Hepatocyte (in vitro differentiated cells): ENCODE measurements around the gene RAB6A.

ENCODE experiments used
- EZH2 ChIP-seq: fragments of 200-600 bp; sonication (generic); IDR thresholded peaks from 2 replicates; pipeline ENCODE4 v1.6.1; 2016; ENCODE audit warnings: antibody characterized with exemption, mild to moderate bottlenecking, borderline replicate concordance
- TF ChIP-seq, protein P1 (sequence below): fragments of 200-600 bp; sonication (generic); IDR thresholded peaks from 2 replicates; pipeline ENCODE4 v1.5.1; 2016; ENCODE audit warnings: antibody characterized with exemption, mild to moderate bottlenecking; ENCODE audit not compliant: poor library complexity

DNA sequence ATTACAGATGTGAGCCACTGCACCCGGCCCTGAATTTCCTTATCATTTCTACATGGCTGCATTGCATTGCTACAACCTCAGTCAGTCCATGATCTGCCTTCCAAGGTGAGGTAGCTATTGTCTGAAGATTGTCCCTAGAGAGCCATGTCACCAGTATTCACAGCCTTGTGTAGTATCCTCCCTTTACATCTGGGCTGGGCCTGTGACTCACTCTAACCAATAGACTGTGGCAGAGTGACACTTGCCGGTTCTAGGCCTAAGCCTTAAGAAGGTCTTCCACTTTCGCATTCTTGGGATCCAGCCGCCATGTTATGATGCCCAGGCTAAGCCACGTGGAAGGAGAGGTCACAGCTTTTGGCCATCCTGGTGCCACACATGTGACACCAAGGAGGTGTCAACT is 124.6 kb downstream of the RAB6A start:
- TF ChIP-seq EZH2 = no peak
- TF ChIP-seq, protein P1, sequence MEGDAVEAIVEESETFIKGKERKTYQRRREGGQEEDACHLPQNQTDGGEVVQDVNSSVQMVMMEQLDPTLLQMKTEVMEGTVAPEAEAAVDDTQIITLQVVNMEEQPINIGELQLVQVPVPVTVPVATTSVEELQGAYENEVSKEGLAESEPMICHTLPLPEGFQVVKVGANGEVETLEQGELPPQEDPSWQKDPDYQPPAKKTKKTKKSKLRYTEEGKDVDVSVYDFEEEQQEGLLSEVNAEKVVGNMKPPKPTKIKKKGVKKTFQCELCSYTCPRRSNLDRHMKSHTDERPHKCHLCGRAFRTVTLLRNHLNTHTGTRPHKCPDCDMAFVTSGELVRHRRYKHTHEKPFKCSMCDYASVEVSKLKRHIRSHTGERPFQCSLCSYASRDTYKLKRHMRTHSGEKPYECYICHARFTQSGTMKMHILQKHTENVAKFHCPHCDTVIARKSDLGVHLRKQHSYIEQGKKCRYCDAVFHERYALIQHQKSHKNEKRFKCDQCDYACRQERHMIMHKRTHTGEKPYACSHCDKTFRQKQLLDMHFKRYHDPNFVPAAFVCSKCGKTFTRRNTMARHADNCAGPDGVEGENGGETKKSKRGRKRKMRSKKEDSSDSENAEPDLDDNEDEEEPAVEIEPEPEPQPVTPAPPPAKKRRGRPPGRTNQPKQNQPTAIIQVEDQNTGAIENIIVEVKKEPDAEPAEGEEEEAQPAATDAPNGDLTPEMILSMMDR = no peak
